SKM-1 (cell line): Measurements from ENCODE around the gene SLC35A5.
A peak's percentile ranks its signal among the peaks of the same experiment; 100 is the strongest.

Experiments used
- DNase-seq: peaks from one replicate; lab custom pipeline; 2025; ENCODE audit not compliant: unreplicated experiment; lab: John Stamatoyannopoulos, UW

Gene SLC35A5

GRCh38 chr3:112569265-112569664, 7.4 kb downstream of the SLC35A5 start:
- DNase-seq, result no peak

DNA sequence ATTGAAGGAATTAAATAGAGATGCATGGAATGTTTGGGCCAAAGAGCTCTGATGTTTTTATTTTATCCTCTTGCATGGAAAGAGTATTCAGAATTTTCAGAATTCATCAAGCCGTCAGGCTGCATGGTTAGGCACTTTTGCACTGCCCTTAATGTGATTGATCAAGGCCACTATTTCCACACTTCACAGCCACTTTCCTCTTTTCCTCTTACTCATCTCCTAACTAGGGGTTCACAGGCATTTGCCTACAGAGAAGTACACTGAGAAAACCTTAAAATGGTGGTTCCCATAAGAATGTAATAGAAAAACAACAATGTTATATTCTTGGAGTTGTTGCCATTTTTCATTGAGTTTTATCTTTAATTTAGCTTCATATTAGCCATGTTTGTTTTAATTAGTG, 10.9 kb downstream of the SLC35A5 start:
- no peak for DNase-seq

GRCh38 chr3:112579232-112579631, 17.4 kb downstream of the SLC35A5 start:
- peak; percentile 30 for DNase-seq

DNA sequence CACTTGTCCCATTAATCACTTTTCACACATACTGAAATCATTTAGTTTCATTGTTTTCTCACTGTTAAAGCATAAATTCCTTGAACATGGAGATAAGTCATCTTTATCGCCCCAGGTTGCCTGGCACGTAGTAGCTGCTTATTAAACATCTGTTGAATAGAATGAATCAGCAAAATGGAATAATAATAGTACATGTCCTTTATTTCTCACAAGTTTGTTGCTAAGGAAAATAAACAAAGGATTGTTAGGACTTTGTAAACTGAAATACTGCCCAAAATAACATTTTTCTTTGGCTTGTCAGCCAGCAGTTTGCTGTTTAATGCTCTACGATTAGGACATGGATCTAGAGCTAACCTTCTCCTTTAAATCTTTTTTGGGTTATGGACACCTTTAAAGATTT, 17.9 kb downstream of the SLC35A5 start:
- no peak for DNase-seq

DNA sequence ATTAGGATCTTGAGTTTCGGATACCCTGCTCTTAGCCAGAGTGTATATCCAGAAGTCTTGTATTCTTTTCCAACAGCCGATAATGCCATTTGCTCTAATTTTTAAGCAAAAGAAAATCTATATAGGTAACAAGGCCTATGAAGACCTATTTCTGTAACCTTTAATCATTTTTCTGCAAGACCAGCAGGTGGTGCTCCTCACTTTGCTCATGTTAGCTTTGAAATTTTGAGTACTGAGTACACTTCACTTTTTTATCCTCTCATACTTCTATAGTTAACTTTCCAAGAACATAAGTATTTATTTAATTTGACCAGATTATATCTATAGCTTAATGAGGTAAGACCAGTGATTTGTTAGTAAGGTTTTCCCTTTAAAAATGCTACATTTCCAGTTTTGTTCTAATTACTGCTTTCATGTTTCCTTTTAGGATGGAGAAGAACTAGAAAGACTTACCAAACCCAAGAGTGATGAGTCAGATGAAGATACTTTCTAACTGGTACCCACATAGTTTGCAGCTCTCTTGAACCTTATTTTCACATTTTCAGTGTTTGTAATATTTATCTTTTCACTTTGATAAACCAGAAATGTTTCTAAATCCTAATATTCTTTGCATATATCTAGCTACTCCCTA, 20.5 kb downstream of the SLC35A5 start:
- no peak for DNase-seq

GRCh38 chr3:112583105-112583504, 21.3 kb downstream of the SLC35A5 start:
- no peak for DNase-seq

DNA sequence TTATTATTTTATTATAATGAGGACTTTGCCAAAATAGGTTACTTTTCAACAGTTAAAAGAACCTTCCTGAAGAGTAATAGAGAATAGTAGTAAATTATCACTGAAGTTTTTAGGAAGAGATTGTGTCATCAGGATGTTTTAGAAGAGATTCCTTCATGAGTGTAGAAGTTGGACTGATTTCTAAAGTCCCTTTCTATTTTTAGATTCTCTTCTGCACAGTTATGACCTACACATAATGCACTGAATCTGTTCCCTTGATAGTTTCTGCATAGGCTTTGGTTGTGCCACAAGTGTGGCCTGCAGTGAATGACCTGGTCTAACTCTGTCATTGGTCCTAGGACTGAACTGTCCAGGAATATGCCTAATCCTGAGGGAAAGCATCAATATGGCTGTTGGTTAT, 23.9 kb downstream of the SLC35A5 start:
- DNase-seq, result no peak

- DNase-seq, result no peak
Observed at GRCh38 chr3:112587336-112587735, 25.5 kb downstream of the SLC35A5 start.

GRCh38 chr3:112593258-112593657, 31.4 kb downstream of the SLC35A5 start:
- no peak for DNase-seq

DNA sequence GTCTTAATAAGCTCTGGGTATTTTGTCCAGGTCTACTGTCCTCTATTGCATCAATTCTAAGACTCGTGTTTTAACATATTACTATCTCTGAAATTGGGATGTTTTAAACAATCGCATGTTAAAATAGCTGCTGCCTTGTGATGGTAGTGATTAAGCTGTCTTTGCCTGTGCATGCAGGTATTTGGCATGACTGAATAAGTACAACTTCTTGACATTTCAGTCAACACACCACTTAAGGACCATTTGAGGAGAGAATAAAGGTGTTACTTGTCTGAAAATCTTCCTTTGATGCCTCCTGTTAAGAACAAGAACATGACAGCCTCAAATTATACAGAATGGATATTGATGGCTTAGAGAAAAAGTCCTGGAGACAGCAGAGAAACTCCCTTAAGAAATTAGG, 33.0 kb downstream of the SLC35A5 start:
- DNase-seq, result no peak

DNA sequence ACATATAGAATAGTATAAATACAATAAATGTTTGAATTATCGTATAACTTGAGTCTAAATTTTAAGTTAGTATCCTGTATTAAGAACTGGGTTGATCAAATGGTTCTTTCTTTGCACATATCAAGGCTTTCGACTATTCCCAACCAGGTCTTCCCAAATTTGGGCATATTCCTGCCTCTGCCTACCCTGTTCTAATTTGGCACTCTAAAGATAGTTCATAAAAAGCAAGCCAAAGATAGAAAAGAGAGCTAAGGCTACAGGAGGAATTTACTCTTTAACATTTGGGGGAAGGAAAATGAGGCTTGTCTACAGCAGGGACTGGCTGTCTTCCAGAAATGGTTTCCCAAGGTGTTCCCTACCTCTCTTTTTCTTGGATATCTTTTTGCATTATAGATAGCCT, 36.1 kb downstream of the SLC35A5 start:
- no peak for DNase-seq

DNA sequence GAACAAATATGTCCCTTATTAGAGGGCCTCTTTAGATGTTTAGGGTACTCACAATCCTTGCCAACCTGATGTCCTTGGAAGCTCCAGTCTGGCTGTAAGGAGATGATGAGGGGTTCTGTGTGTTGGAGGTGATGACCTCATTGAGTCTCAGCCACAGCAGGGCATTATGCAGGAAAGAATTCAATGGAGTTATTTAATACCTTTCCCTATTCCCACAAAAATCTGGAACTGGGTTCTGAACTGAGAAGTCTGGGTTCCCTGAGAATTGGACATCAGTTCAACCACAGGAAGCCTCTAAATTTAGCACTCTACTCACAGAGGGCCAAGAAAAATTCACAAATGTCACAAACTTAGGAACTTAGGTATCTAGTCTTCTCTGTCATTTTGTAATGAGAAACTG, 36.9 kb downstream of the SLC35A5 start:
- no peak for DNase-seq

GRCh38 chr3:112602217-112602838, 40.5 kb downstream of the SLC35A5 start:
- no peak for DNase-seq

DNA sequence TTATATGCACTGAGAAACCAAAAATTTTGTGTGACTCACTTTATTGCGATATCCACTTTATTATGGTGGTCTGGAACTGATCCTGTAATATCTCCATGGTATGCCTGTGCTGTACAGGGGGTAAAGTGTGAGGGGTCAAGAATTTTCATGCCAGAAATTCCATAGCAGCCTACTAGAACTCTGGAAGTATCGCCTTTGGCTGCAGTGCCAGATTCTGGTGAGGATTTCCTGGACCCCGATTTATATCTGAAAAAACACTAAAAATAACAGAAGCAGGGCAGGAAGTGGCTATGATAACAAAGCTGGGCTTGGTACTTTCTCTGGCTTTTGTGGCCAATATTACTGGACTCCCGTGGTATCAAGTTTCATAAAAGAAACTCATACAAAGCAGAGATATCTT, 42.7 kb downstream of the SLC35A5 start:
- DNase-seq, result no peak

DNA sequence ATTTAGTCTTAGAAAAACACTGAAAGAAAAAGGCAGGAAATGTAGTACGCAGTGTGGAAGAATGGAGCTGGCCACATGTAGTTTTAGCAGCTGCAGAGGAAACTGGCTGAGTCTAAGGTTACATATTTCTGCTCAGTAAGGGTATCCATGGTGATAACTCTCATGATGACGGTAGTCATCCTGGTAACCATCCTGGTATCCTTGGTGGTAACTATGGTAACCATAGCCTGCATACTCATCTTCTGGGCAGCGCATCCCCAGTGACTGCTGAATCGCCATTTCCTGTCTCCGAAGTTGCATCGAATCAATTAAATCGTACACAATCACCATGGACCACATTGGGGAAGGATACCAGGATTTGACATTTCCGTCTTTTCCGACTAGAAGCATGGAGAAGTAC, 43.4 kb downstream of the SLC35A5 start:
- no peak for DNase-seq

DNA sequence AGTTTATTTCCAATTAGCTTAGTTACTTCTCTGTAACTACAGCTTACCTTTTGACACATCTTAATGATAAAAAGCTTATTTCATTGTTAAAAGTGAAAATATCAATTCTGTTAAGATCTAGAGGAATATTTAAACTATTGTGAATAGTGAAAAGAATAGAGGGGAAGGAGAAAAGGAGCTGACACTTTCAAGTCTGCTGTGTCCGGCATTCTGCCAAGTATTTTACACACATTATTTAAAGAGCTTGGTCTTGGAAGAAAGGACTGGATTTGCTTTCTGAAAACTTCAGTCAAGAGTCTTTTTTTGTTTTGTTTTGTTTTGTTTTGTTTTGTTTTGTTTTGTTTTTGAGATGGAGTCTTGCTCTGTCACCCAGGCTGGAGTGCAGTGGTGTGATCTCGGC, 44.3 kb downstream of the SLC35A5 start:
- no peak for DNase-seq

DNA sequence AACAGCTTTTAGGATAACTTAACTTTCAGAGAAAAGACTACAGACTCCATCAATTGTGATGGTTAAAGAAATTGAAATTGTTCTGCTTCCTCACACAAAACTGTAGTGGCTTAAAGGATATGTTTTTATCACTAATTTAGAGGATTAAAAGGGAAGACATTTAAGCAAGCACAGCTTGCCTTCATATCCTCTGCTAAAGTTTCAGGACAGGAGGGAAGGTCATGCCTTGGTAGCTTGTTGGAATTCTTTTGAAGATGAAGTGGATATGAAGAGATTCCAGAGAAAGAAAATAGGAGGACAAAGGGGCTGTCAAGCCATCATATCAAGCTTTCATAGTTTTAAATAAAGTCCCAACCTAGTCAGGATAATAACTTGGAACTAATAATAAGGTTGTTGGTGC, 46.0 kb downstream of the SLC35A5 start:
- no peak for DNase-seq

DNA sequence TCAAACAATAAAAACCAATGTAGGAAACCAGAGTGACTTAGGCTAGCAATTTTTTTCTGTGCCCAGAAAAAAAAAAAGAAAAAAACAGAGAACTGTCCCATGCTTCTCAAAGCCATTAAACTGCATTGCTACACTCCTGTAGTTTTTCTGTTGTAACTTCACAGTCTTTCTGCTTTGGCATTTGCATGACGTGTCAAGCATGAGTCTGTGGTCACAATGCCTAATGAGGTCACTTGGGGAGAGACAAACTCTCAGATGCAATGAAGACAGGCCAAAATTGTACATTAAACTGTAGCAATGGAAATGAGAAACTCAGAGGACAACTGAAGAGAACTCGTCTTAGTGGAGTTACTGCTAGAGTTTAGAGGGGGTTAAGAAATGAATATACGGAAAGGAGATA, 48.3 kb downstream of the SLC35A5 start:
- no peak for DNase-seq

DNA sequence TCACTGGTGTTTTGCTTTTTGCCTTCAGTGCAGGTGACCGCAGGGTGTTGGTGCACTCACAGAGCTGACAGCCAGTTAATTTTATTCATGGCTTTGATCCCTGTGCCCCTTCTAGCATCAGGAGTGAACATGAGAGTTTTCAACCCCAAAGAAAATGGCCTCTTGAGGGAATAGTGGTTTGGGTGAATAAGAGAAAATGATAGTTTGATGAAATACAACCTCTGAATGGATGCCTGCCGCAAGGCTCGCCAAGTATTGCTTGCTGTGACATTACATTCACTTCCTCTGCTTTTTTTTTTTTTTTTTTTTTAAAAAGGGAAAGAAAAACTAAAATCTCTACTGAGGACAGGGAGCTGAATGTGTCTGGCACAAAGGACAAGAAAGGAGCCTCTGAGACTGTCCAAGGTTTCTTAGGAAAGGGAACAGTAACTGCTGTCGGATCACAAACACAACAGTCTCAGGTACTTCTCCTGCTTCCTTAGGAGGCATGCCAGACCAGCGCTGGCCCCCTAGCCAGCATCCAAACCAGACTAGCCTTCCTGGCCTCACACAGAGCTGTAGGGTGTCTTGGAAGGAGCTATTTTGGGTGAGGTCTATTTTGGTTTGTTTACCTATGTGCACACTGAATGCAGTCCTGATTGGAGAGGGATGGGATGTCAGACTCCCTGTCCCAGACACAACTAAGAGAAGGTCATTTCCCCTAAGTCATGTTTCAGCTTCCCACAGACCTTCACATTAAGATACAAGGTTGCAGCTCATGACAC, 50.1 kb downstream of the SLC35A5 start:
- no peak for DNase-seq

- no peak for DNase-seq
Observed at GRCh38 chr3:112615989-112616731, 54.3 kb downstream of the SLC35A5 start.

DNA sequence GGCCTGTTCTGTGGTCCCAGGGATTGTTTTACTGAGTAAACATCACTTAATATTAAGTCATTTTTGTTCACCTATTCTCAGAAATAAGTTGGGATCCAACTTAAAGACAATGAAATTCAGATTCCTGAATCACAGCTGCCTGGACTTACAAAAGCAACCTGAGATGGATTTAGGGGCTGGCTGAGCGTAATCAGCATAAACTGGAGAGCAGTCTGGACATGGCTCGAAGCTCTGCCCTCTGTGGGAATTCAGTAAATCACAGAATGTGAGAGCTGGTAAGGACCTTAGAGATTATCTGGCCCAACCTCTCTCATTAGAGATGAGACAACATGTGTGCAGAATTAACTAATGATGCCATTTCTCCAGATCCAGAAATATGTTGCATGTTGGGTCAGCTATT, 55.4 kb downstream of the SLC35A5 start:
- DNase-seq, result no peak

DNA sequence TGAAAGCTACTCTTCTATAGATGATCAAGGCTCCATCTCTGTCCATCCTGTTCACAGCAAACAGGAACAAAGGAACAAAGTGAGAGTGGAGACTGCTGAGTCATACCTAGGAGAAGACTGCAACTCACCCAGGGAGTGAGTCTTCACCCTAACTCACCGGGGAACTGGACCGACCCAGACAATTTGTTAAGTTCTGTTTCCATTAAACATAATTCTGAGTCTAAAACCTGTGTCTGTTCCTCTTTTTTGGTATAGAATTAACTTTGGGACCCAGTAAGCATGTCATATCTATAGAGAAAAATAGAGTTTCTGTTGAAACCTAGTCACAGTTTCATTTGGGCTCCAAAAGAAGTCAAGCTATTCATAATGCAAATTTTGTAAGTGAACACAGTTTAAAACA, 57.5 kb downstream of the SLC35A5 start:
- no peak for DNase-seq
